ENCODE results near the gene CBX7. TPM values are rescaled to one million over a fixed set of nuclear protein-coding genes. Genes with fewer than 3 reads are reported as not detected.
"Not testable (repeated sequence)": the region's sequence is repeated elsewhere in the genome, so short reads cannot be mapped to it uniquely, and the experiment has no call there.

CBX7 gene
- total and polyA plus RNA-seq, 2 donors = 11.6 to 154 TPM

DNA sequence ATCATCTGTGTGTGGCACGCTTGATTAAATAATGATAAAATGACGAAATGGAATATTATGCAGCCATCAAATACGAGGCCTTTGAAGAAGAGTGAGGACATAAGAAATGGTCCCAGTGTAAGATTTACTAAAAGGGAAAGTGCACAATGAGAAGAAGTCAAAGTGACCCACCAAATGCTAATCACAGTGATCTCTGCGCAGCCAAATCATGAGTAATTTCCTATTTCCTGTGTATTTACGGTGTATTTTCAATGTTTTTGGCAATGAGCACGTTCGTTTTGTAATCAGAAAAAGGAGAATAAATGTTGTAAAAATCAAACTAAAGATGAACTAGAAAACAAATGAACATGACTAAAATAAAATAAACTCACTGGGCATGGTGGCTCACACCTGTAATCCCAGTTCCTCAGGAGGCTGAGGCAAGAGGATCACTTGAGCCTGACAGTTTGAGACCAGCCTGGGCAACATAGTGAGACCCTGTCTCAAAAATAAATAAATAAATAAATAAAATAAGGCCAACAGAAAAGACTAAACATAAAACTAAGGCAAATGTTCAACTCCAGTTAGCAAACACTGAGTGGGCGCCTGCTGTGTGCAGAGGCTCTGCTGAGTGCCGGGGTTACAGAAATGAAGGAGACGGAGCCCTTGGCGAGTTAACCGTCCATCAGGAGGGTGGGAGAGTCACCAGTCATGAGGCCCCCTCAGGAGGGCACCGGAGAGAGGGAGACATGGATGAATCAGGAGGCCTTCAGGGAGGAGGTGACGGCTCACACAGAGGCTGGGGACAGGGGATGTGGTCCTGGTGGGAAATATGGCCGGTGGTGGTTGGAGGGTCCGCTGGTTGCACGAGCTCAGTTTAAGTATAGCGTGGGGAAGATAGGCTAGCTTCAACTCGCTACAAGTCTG is 26.0 kb upstream of the CBX7 start:
- Histone ChIP-seq H3K4me1 (ENCODE audit: insufficient read depth) (no peaks in the 10 kb centered on the region), H3K27ac (ENCODE audit: low read depth) (no peak overlapping the region), H3K4me3 (ENCODE audit: low read depth, low read length) (no peak overlapping the region), H3K36me3 (ENCODE audit: insufficient read depth) (no peaks in the 10 kb centered on the region)
- DNase-seq (ENCODE audit: extremely low spot score) = no peak
- 90% methylated on average over 19 of the region's 19 CpGs for WGBS

DNA sequence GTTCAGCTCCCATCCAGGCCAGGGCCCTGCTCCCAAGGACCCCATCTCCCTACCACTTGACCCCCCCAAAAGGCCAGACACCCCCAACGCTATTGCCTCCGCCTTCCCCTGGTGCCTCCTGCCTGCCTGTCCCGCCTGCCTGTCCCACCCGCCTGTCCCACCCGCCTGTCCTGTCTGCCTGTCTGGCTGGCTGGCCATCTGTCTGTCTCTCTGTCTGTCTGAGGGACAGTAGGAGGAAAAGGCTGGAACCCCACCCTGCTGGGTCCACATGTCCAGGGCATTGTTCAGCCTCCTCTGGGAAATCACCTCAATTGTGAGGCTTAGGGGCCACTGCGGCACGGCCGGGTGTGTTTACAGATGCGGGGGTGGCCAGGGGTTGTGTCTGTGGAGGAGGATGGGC is 25.3 kb upstream of the CBX7 start:
- 90% methylated on average over 9 of the region's 9 CpGs for WGBS
- Histone ChIP-seq H3K36me3 (ENCODE audit: insufficient read depth) (no peaks in the 10 kb centered on the region), H3K4me3 (ENCODE audit: low read depth, low read length) (no peak overlapping the region), H3K4me1 (ENCODE audit: insufficient read depth) (no peaks in the 10 kb centered on the region), H3K27ac (ENCODE audit: low read depth) (no peak overlapping the region)
- DNase-seq (ENCODE audit: extremely low spot score) = no peak

DNA sequence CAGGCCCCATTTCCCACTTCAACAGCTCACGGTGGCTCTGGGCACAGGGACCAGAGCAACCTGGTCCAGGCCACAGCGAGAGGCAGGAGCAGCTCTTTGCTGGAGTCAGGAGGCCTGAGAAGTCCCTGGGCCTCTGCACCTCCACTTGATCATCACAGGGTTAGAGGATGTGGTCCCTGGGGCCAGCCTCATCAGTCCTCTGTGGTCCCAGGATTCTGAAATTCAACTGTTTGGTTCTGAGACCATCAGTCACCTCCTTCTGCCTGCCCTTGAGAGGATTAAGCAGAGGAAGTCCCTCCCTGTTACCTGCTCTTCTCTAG is 24.9 kb upstream of the CBX7 start:
- Histone ChIP-seq H3K4me3 (ENCODE audit: low read depth, low read length) (no peak overlapping the region), H3K36me3 (ENCODE audit: insufficient read depth) (no peaks in the 10 kb centered on the region), H3K4me1 (ENCODE audit: insufficient read depth) (no peaks in the 10 kb centered on the region), H3K27ac (ENCODE audit: low read depth) (no peak overlapping the region)
- DNase-seq (ENCODE audit: extremely low spot score) = no peak
- WGBS = 96% methylated on average over 2 of the region's 2 CpGs

DNA sequence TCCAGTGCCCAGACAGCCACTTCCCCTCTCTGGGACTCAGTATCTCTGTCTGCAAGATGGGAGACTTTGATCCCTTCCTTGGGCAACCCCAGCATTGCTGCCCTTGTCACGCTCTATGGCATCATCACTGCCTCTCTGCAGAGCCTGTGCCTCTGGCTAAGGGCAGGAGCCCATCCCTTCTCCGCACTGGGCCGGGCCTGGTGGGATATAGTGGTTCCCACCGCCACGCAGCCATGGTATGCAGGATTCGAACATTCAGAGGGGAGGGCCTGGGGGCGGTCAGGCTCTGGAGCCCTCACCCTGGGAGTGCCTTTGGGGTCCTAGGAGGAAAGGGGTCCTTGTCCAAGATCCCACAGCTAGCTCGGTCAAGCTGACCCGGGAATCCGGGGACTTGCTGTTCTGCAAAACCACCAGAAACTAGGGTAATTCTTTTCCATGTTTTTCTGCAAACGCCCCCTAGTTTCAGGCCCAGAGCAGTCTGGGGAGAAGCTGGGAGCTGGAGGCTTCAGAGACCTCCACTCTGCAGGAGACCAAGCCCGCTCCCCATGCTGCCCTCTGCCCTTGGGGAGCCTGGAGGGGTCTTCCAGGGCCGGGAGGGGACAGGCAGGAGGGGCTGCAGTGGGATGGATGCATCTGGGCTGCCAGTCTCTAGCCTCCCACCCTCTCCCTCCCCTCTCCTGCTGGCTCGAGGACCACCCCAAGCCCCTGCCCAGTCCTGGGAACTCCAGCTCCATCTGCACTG is 24.4 kb upstream of the CBX7 start:
- H3K4me3 ChIP-seq (ENCODE audit: low read depth, low read length) = no peak overlapping the region
- H3K4me1 ChIP-seq (ENCODE audit: insufficient read depth) = no peaks in the 10 kb centered on the region
- no peak overlapping the region for H3K27ac ChIP-seq (ENCODE audit: low read depth)
- DNase-seq (ENCODE audit: extremely low spot score) = no peak
- no peaks in the 10 kb centered on the region for H3K36me3 ChIP-seq (ENCODE audit: insufficient read depth)
- 89% methylated on average over 14 of the region's 14 CpGs for WGBS

DNA sequence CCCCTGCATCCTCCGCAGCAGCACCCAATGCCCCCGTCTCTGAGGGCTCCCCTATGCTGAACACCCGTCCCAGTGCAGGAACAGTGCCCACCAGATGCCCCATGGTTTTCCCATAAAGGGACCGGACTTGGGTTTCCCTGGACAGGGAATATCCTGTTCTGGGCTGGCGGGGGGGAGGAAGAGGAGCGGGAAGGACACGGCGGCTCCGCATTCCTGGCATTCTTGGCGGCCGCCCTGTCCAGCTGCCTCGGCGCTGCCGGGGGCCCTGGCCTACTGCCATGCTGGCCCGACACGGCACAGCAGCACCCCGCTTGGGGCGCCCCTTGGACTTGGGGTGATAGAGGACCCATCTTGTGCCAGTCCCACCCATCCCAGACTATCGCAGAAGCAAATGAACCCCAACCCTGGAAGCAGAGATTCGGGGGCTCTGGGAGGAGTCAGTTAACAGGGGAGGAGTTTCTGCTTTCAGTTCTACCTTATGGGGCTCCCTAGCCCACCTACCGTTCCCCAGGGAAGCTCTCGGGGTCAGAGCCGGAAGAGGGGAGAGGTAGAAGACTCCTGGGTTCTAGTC is 23.7 kb upstream of the CBX7 start:
- H3K27ac ChIP-seq (ENCODE audit: low read depth) = no peak overlapping the region
- H3K36me3 ChIP-seq (ENCODE audit: insufficient read depth) = no peaks in the 10 kb centered on the region
- WGBS = 26% methylated on average over 23 of the region's 23 CpGs
- H3K4me1 ChIP-seq (ENCODE audit: insufficient read depth) = no peaks in the 10 kb centered on the region
- no peak for DNase-seq (ENCODE audit: extremely low spot score)
- no peak overlapping the region for H3K4me3 ChIP-seq (ENCODE audit: low read depth, low read length)

DNA sequence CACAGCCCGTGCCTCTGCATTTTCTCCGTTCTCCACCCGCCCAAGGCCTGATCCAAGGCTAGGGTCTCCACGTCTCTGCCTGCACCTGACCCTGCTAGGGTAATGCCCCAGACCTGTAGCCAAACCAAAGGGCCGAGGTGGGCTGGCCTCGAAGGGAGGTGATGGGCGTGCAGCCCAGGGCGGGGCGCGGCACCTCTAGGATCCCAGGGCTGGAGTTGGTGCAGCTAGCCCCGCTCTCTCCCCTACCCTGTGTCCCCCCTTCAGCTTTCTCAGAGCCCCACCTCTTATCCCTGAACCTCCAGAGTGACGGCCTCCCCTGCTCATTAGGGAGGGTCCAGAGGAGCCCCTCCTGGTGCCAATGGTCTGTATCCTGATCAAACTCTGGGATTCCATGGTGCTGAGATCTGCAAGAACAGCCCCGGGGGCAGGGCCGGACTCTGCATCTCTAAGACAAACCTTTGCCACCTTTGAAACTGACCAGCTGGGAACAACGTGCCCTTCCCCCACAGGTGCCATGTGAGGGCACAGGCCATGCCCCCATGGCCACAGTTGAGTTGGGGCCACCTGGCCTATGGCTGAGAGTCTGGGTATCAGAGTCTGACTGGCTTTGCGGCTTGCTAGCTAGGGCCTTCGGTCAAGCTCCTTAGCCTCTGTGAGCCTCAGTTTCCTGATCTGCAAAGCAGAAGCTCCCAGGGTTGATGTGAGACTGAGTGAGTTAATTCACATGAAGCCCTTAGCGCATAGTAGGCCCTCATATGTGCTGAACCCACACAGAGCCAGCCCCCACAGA is 23.1 kb upstream of the CBX7 start:
- H3K4me1 ChIP-seq (ENCODE audit: insufficient read depth) = no peaks in the 10 kb centered on the region
- 82% methylated on average over 18 of the region's 18 CpGs for WGBS

DNA sequence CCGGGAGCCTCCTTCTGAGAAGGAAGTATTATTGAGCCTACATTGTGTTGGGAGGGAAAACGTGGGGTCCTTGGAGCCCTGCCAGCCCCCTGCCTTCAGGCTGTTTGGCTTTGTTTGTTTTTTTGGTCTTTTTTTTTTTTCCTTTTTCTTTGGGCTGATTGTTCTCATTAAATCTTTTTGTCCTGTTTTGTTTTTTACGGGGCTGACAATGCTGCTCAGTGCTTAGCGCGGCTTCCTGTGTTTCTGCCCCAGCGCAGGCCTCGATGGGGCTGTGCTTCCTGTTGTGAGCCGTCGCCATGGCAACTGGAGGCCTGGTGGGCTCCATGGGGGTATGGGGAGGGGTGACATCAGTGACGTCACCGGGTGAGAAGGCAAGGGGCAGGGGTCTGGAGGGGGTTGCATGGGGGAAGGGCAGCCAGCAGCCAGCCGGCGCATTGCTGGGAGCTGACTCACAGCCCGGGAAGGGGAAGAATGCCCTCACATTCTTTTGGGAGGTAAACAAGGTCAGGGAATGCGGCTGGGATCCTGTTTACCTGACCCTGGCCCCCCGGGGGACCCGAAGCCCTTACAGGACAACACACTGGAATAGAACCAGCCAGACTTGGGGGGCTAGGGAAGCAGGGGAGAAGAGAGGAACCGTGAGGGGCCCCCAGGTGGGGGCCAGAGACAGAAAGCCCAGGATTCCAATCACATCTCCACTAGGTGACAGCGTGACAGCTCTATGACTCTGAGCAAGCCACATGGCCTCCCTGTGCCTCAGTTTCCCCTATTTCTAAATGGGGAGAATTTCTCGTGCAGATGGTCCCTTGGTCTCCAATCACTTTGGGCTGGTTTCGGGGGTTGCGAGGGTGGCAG is 22.2 kb upstream of the CBX7 start:
- no peaks in the 10 kb centered on the region for H3K4me1 ChIP-seq (ENCODE audit: insufficient read depth)
- H3K27ac ChIP-seq (ENCODE audit: low read depth) = no peak overlapping the region
- H3K4me3 ChIP-seq (ENCODE audit: low read depth, low read length) = no peak overlapping the region
- 27% methylated on average over 22 of the region's 22 CpGs for WGBS
- DNase-seq (ENCODE audit: extremely low spot score) = peak; percentile 75
- H3K36me3 ChIP-seq (ENCODE audit: insufficient read depth) = no peaks in the 10 kb centered on the region

More for the DNA sequence above, 23.1 kb upstream of the CBX7 start:
- Histone ChIP-seq H3K4me3 (ENCODE audit: low read depth, low read length) (no peak overlapping the region), H3K36me3 (ENCODE audit: insufficient read depth) (no peaks in the 10 kb centered on the region), H3K27ac (ENCODE audit: low read depth) (no peak overlapping the region)
- no peak for DNase-seq (ENCODE audit: extremely low spot score)

DNA sequence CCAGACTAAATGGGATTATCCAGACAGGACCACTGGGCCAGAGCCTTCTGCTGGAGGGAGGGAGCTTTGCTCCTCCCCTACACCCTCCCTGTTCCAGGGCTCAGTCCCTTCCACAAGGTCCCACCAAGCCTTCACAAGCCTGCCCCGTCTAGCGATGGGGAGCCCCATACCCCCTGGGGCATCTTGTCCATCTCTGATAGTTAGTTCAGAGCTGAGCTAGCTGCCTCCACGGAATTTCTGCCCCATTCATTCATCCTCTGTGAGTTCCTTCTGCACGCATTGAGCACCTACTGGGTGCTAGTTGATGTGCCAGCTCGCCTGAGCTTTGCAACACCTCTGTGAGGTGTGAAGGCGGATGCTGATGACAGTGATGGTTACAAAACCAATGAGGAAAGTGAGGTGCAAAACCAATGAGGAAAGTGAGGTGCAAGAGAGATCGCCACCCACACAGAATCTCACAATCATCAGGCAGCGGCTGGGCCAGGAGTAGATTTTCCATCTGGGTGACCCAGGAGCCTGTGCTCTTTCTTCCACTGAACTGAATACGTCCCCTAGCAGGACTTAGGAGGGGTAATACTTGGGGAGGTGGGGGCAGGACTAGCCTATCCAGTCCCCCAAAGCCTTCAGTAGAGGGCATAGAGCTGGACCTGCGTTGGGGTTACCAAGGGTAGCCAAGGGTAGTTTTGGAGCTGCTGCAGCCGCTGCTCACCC is 21.5 kb upstream of the CBX7 start:
- no peak overlapping the region for H3K4me3 ChIP-seq (ENCODE audit: low read depth, low read length)
- no peaks in the 10 kb centered on the region for H3K36me3 ChIP-seq (ENCODE audit: insufficient read depth)
- peak overlapping the region; percentile 12 for H3K27ac ChIP-seq (ENCODE audit: low read depth)
- DNase-seq (ENCODE audit: extremely low spot score) = no peak
- no peaks in the 10 kb centered on the region for H3K4me1 ChIP-seq (ENCODE audit: insufficient read depth)
- 67% methylated on average over 11 of the region's 11 CpGs for WGBS

DNA sequence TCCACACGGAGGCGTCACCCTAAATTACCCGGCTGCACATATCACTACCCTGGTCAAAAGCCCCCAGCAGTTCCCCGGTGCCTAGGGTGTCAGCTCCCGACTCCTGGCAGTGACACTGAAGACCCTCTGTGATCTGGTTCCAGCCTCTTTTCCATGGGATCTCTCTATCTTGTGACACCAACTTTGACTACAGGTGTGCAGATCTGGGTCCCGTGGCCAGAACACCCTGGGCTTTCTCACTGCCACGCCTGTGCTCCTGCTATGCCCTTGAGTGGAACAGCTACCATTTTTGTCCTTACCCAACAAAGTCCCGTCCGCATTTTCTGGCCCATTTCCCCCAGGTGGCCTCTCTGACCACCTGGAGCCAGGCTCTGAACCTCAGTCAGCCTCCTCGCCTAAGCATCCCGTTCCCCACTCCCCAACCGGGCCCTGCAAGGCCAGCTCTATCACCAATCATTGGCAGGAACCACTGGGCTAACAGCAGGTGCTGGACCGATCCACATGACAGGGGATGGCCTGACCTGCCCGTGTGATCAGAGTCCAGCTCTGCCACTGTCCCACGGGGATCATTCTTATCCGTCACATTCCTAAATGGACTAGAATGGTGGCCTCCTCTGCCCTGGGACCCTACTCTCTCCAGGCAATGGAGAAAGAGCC is 20.7 kb upstream of the CBX7 start:
- Histone ChIP-seq H3K36me3 (ENCODE audit: insufficient read depth) (no peaks in the 10 kb centered on the region), H3K27ac (ENCODE audit: low read depth) (no peak overlapping the region), H3K4me3 (ENCODE audit: low read depth, low read length) (no peak overlapping the region), H3K4me1 (ENCODE audit: insufficient read depth) (no peaks in the 10 kb centered on the region)
- WGBS = 90% methylated on average over 16 of the region's 16 CpGs
- DNase-seq (ENCODE audit: extremely low spot score) = no peak

DNA sequence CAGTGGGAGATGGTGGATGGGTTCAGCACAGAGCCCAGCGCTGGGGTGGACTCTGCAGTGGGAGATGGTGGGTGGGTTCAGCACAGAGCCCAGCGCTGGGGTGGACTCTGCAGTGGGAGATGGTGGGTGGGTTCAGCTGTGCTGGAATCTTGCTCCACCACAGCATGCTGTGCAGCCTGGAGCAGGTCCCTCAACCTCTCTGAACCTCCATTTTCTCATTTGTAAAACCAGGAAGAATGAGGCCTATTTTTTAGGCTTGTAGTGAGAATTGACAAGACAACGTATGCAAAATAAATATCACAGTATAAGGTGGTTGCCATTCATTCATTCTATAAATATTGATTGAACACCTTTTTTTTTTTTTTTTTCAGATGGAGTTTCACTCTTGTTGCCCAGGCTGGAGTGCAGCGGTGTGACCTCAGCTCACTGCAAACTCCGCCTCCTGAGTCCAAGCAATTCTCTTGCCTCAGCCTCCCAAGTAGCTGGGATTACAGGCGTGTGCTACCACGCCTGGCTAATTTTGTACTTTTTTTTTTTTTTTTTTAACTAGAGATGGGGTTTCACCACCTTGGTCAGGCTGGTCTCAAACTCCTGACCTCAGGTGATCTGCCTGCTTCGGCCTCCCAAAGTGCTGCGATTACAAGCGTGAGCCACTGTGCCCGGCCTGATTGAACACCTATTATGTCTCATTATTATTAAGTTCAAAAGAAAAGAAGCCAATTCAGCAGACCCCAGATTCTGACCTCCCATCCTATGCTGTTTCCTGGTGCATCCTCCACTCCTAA is 20.0 kb upstream of the CBX7 start:
- H3K27ac ChIP-seq (ENCODE audit: low read depth); H3K4me3 ChIP-seq (ENCODE audit: low read depth, low read length); DNase-seq (ENCODE audit: extremely low spot score); H3K36me3 ChIP-seq (ENCODE audit: insufficient read depth); H3K4me1 ChIP-seq (ENCODE audit: insufficient read depth): not testable (repeated sequence)
- 89% methylated on average over 11 of the region's 11 CpGs for WGBS

DNA sequence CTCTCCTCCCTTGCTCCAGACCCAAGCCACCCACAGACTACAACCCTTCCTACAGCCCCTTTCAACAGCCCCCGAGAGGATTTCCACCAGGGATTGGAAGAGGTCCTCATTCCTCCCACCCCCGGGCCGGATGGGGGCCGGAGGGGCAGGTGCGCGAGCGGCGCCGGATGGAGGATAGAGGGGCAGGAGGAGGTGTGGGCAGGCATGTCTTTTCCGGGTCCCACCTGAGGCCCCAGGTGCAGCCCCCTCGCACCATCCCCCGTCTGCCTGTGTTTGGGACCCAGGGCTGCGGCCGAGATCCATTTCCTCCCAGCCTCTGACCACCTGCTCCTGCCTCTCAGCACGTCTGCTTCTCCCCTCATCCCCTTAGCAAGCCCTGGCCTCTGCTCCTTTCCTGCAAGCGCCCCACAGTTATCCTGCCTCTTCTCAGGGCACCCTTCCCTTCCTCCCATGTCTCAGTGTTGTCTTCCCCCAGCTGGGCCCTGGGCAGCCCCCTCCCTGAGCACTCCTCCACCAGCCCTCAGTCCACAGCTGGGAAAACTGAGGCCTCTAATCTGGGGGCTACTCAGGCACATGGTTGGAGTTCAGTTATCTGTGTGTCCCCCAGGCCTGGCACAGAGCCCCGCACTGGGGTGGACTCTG is 19.3 kb upstream of the CBX7 start:
- Histone ChIP-seq H3K36me3 (ENCODE audit: insufficient read depth) (no peaks in the 10 kb centered on the region), H3K27ac (ENCODE audit: low read depth) (no peak overlapping the region), H3K4me3 (ENCODE audit: low read depth, low read length) (no peak overlapping the region), H3K4me1 (ENCODE audit: insufficient read depth) (no peaks in the 10 kb centered on the region)
- DNase-seq (ENCODE audit: extremely low spot score) = no peak
- WGBS = 64% methylated on average over 17 of the region's 17 CpGs
